ENCODE measurements around the gene OR5H6. TPM values are rescaled to one million over a fixed set of nuclear protein-coding genes. Genes with fewer than 3 reads are reported as not detected.
"Not testable (repeated sequence)": the region's sequence is repeated elsewhere in the genome, so short reads cannot be mapped to it uniquely, and the experiment has no call there.

The OR5H6 gene
- total RNA-seq, 1 donor from 2014 or later, result not detected

- H3K36me3 ChIP-seq, result no peaks in the 10 kb centered on the region
- intact Hi-C loops (cut with DNase I), result no loop called here
- no peak for TF ChIP-seq CTCF (IDR thresholded peaks at IDR 0.05)
- no peak overlapping the region for H3K27ac ChIP-seq
- DNase-seq (ENCODE audit: low spot score in 2 of 2), result no peak
- H3K4me3 ChIP-seq, result no peak overlapping the region
- no peaks in the 10 kb centered on the region for H3K4me1 ChIP-seq
- no peaks in the 10 kb centered on the region for H3K27me3 ChIP-seq
- H3K9me3 ChIP-seq, result no peaks in the 10 kb centered on the region
Observed at GRCh38 chr3:98240131-98240530, 23.9 kb upstream of the OR5H6 start.

GRCh38 chr3:98242155-98242554 lies 21.9 kb upstream of the OR5H6 start:
- intact Hi-C loops (cut with DNase I), result no loop called here
- DNase-seq (ENCODE audit: low spot score in 2 of 2), result no peak
- Histone ChIP-seq H3K9me3 (no peaks in the 10 kb centered on the region), H3K4me1 (no peaks in the 10 kb centered on the region), H3K36me3 (no peaks in the 10 kb centered on the region), H3K4me3 (no peak overlapping the region), H3K27ac (no peak overlapping the region), H3K27me3 (no peaks in the 10 kb centered on the region)
- no peak for TF ChIP-seq CTCF (IDR thresholded peaks at IDR 0.05)

GRCh38 chr3:98243843-98244242 lies 20.2 kb upstream of the OR5H6 start:
- no peak for DNase-seq (ENCODE audit: low spot score in 2 of 2)
- TF ChIP-seq CTCF (IDR thresholded peaks at IDR 0.05), result no peak
- intact Hi-C loops (cut with DNase I), result no loop called here
- Histone ChIP-seq H3K4me1 (no peaks in the 10 kb centered on the region), H3K9me3 (no peaks in the 10 kb centered on the region), H3K4me3 (no peak overlapping the region), H3K36me3 (no peaks in the 10 kb centered on the region), H3K27me3 (no peaks in the 10 kb centered on the region), H3K27ac (no peak overlapping the region)

GRCh38 chr3:98246142-98246541 lies 17.9 kb upstream of the OR5H6 start:
- Histone ChIP-seq H3K27me3 (no peaks in the 10 kb centered on the region), H3K9me3 (no peaks in the 10 kb centered on the region), H3K36me3 (no peaks in the 10 kb centered on the region), H3K27ac (no peak overlapping the region), H3K4me1 (no peaks in the 10 kb centered on the region), H3K4me3 (no peak overlapping the region)
- intact Hi-C loops (cut with DNase I), result no loop called here
- no peak for TF ChIP-seq CTCF (IDR thresholded peaks at IDR 0.05)
- DNase-seq (ENCODE audit: low spot score in 2 of 2), result no peak

GRCh38 chr3:98256026-98256425 lies 8.0 kb upstream of the OR5H6 start:
- H3K9me3 ChIP-seq; H3K4me1 ChIP-seq; H3K27ac ChIP-seq; DNase-seq (ENCODE audit: low spot score in 2 of 2); H3K36me3 ChIP-seq; H3K27me3 ChIP-seq; H3K4me3 ChIP-seq; intact Hi-C loops (cut with DNase I): not testable (repeated sequence)

GRCh38 chr3:98259707-98260106 lies 4.3 kb upstream of the OR5H6 start:
- H3K27me3 ChIP-seq, result no peaks in the 10 kb centered on the region
- intact Hi-C loops (cut with DNase I), result no loop called here
- H3K9me3 ChIP-seq, result no peaks in the 10 kb centered on the region
- no peak overlapping the region for H3K27ac ChIP-seq
- no peak overlapping the region for H3K4me3 ChIP-seq
- no peak for DNase-seq (ENCODE audit: low spot score in 2 of 2)
- TF ChIP-seq CTCF (IDR thresholded peaks at IDR 0.05), result no peak
- H3K4me1 ChIP-seq, result no peaks in the 10 kb centered on the region
- H3K36me3 ChIP-seq, result no peaks in the 10 kb centered on the region

Data from ascending aorta (tissue), 2 donors.